ENCODE results near the gene CIB4. TPM values are rescaled to one million over a fixed set of nuclear protein-coding genes. Genes with fewer than 3 reads are reported as not detected.

The CIB4 gene
- total RNA-seq, 2 donors from 2014 or later, result not detected

- Histone ChIP-seq H3K27me3 (no peaks in the 10 kb centered on the region), H3K27ac (no peak overlapping the region), H3K36me3 (replicated peaks in 1 of 2; ENCODE audit: insufficient read depth in 1 of 2, low read depth in 2 of 2) (no peaks in the 10 kb centered on the region), H3K4me1 (peaks cover 23% of the 10 kb centered on the region), H3K9me3 (no peaks in the 10 kb centered on the region), H3K4me3 (no peak overlapping the region)
- intact Hi-C loops (cut with DNase I), result loop anchor here (5.0 kb wide), 1 partner anchor 137 kb away; no protein-coding TSS in a partner anchor
- DNase-seq (peak; percentile 39 to 51 (median 46)), ATAC-seq (peak; percentile 51)
- WGBS, 2 donors, result 29 to 30% methylated on average over 12 to 13 of the region's 13 CpGs
- TF ChIP-seq CTCF (IDR thresholded peaks at IDR 0.05) (peak; percentile 67 to 92 (median 85)), POLR2A (IDR thresholded peaks at IDR 0.05) (no peak)
These were observed 35.8 kb downstream of the CIB4 start for GRCh38 chr2:26605195-26605998.

GRCh38 chr2:26602575-26602974 is 38.6 kb downstream of the CIB4 start:
- Histone ChIP-seq H3K9me3 (no peaks in the 10 kb centered on the region), H3K27ac (no peak overlapping the region), H3K36me3 (replicated peaks in 1 of 2; ENCODE audit: insufficient read depth in 1 of 2, low read depth in 2 of 2) (no peaks in the 10 kb centered on the region), H3K4me3 (no peak overlapping the region), H3K27me3 (no peaks in the 10 kb centered on the region), H3K4me1 (peaks cover 13% of the 10 kb centered on the region)
- intact Hi-C loops (cut with DNase I), result no loop called here
- DNase-seq (no peak), ATAC-seq (no peak)
- TF ChIP-seq CTCF (IDR thresholded peaks at IDR 0.05) (no peak), POLR2A (IDR thresholded peaks at IDR 0.05) (no peak)
- 64 to 67% methylated on average over 6 of the region's 6 CpGs for WGBS, 2 donors

- no peak overlapping the region for H3K4me3 ChIP-seq
- no peak overlapping the region for H3K27ac ChIP-seq
- no peaks in the 10 kb centered on the region for H3K9me3 ChIP-seq
- 90 to 93% methylated on average over 2 of the region's 2 CpGs for WGBS, 2 donors
- no peaks in the 10 kb centered on the region for H3K27me3 ChIP-seq
- TF ChIP-seq CTCF (IDR thresholded peaks at IDR 0.05) (no peak), POLR2A (IDR thresholded peaks at IDR 0.05) (no peak)
- intact Hi-C loops (cut with DNase I), result no loop called here
- H3K36me3 ChIP-seq (replicated peaks in 1 of 2; ENCODE audit: insufficient read depth in 1 of 2, low read depth in 2 of 2), result no peaks in the 10 kb centered on the region
- no peaks in the 10 kb centered on the region for H3K4me1 ChIP-seq
- ATAC-seq, result no peak
- DNase-seq, result no peak
These were observed 41.8 kb downstream of the CIB4 start for GRCh38 chr2:26599387-26599786.

- H3K9me3 ChIP-seq, result no peaks in the 10 kb centered on the region
- DNase-seq (no peak), ATAC-seq (no peak)
- no peak overlapping the region for H3K4me3 ChIP-seq
- WGBS, 2 donors, result 63 to 70% methylated on average over 4 of the region's 4 CpGs
- no peaks in the 10 kb centered on the region for H3K36me3 ChIP-seq (replicated peaks in 1 of 2; ENCODE audit: insufficient read depth in 1 of 2, low read depth in 2 of 2)
- H3K27ac ChIP-seq, result no peak overlapping the region
- H3K4me1 ChIP-seq, result no peaks in the 10 kb centered on the region
- H3K27me3 ChIP-seq, result no peaks in the 10 kb centered on the region
- TF ChIP-seq POLR2A (IDR thresholded peaks at IDR 0.05), result no peak
- TF ChIP-seq CTCF (IDR thresholded peaks at IDR 0.05), result no peak
- intact Hi-C loops (cut with DNase I), result no loop called here
These were observed 42.2 kb downstream of the CIB4 start for GRCh38 chr2:26598996-26599373.
